GM10266 (cell line): ENCODE results near the gene SLC35E3.
A peak's percentile ranks its signal among the peaks of the same experiment; 100 is the strongest.

Experiments used
- DNase-seq: peaks from one replicate; pipeline ENCODE4 v3.0.0; 2012; ENCODE audit errors: extremely low spot score
- TF ChIP-seq, protein P1 (sequence below): IDR thresholded peaks from 2 replicates; pipeline ENCODE4 v1.5.1; 2012; ENCODE audit warnings: mild to moderate bottlenecking, low read depth; ENCODE audit not compliant: control insufficient read depth, insufficient read depth; ENCODE audit errors: missing control alignments

Gene SLC35E3

DNA sequence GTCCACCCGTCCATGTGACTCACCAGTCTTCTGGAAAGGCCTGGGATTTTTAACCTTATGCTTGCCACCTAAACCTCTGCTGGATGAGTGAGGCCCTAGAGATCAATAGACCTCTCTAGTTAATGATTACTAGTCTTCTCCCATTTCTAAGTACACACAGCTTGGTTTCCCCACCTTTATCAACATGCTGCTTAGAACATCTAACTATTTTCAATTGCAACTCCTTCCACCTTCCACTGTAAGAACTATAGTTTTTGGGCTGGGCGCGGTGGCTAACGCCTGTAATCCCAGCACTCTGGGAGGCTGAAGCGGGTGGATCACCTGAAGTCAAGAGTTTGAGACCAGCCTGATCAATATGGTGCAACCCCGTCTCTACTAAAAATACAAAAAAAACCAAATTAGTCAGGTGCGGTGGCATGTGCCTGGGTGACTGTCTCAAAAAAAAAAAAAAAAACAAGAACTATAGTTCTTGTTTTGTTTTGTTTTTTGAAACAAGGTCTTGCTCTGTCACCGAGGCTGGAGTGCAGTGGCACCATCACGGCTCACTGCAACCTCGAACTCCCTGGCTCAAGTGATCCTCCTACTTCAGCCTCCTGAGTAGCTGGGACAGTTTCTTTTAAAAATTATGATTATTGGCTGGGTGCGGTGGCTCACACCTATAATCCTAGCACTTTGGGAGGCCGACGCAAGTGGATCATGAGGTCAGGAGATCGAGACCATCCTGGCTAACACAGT is 43.3 kb downstream of the SLC35E3 start:
- DNase-seq, result no peak
- TF ChIP-seq, protein P1, sequence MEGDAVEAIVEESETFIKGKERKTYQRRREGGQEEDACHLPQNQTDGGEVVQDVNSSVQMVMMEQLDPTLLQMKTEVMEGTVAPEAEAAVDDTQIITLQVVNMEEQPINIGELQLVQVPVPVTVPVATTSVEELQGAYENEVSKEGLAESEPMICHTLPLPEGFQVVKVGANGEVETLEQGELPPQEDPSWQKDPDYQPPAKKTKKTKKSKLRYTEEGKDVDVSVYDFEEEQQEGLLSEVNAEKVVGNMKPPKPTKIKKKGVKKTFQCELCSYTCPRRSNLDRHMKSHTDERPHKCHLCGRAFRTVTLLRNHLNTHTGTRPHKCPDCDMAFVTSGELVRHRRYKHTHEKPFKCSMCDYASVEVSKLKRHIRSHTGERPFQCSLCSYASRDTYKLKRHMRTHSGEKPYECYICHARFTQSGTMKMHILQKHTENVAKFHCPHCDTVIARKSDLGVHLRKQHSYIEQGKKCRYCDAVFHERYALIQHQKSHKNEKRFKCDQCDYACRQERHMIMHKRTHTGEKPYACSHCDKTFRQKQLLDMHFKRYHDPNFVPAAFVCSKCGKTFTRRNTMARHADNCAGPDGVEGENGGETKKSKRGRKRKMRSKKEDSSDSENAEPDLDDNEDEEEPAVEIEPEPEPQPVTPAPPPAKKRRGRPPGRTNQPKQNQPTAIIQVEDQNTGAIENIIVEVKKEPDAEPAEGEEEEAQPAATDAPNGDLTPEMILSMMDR, result no peak

DNA sequence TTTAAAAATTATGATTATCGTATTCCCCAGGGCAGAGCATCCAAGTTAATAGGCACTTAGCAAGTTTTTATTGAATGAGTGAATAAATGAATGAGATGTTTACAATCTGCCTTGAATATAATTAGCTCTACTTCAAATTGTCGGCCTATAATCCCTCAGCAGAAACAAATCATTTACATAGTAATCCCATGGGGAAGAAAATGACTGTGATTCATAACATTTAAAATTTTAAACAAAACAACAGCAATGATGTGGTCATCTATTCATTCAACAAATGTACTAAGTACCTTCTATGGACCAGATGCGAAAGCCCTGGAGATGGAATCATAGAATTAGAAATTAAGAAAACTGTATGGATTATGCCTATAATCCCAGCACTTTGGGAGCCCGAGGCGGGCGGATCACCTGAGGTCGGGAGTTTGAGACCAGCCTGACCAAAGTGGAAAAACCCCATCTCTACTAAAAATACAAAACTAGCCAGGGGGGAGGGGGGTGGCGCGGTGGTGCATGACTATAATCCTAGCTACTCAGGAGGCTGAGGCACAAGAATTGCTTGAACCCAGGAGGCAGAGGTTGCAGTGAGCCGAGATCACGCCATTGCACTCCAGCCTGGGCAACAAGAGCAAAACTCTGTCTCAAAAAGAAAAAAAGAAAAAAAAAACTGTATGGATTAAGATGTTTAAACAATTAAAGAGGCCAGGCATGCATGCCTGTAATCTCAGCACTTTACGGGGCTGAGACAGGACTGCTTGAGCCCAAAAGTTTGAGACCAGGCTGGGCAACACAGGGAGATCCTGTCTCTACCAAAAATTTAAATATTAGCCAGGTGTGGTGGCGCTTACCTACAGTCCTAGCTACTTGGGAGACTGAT is 44.3 kb downstream of the SLC35E3 start:
- TF ChIP-seq, protein P1, result no peak
- no peak for DNase-seq

GRCh38 chr12:68790952-68791234 is 44.9 kb downstream of the SLC35E3 start:
- no peak for DNase-seq
- TF ChIP-seq, protein P1, result no peak

DNA sequence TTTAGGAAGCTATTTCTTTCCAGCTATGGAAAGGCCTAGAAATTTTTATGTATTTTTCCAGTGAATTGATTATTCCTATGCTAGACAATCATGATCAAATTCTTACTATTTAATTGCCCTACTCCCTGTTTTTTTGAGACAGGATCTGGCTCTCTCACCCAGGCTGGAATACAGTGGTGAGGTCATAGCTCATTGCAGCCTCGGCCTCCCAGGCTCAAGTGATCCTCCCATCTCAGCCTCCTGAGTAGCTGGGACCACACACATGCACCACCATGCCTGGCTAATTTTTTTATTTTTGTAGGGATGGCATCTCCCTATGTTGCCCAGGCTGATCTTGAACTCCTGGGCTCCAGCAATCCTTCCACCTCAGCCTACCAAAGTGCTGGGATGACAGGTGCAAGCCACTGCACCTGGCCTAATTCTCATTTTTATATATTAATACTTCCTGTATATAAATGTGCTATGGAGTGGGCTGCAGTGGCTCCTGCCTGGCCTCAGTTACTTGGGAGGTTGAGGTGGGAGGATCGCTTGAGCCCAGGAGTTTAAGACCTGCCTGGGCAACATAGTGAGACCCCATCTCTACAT is 46.0 kb downstream of the SLC35E3 start:
- TF ChIP-seq, protein P1, result no peak
- DNase-seq, result no peak

GRCh38 chr12:68792952-68793351 is 47.0 kb downstream of the SLC35E3 start:
- DNase-seq, result peak; percentile 75
- TF ChIP-seq, protein P1, result no peak

DNA sequence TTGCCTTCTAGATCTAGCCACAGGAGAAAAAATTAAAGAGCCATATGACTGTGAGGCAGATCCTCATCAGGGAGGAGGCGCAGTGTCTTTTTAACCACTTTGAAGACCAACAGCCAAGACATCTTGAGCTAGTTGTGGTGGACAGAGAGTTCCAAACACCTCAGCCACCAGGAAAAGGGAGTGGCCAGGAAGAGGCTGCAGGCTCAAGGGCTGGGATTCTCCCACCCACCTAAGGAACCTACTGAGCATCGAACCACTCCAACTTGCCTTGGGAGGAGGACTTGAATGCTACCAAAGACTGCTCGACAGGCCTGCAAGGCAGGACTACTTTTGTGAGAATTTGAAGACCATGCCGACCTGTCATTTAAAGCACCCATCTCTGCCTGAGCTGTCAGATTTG is 47.5 kb downstream of the SLC35E3 start:
- no peak for DNase-seq
- TF ChIP-seq, protein P1, result no peak
